Ovary (tissue), 10 donors: ENCODE results near the gene EIF2S3B. TPM values are rescaled to one million over a fixed set of nuclear protein-coding genes. Genes with fewer than 3 reads are reported as not detected.

Source experiments
- DNase-seq, 5 donors: peaks; one replicate each; pipeline ENCODE4 v3.0.0-alpha.2; 2019 to 2020
- H3K27ac ChIP-seq, 2 donors: fragments of 200-600 bp; one replicate each; pipeline versions ENCODE4 v1.5.1 to v1.8.0; 2019 to 2022
- H3K27me3 ChIP-seq: fragments of 200-600 bp; one replicate; pipeline ENCODE4 v1.8.0; 2022
- H3K36me3 ChIP-seq: fragments of 200-600 bp; sonication (generic); one replicate; pipeline ENCODE4 v1.5.1; 2019
- H3K4me1 ChIP-seq: one replicate; pipeline ENCODE4 v1.8.1; 2013; ENCODE audit warnings: mild to moderate bottlenecking, moderate library complexity; ENCODE audit not compliant: insufficient read depth
- H3K4me3 ChIP-seq: fragments of 200-600 bp; sonication (generic); one replicate; pipeline ENCODE4 v1.5.1; 2017
- H3K9me3 ChIP-seq, 2 donors: fragments of 200-600 bp in 1 of 2; sonication (generic) in 1 of 2; one replicate each; pipeline versions ENCODE4 v1.5.1 to v1.8.1; 2013 to 2019; ENCODE audit warnings: mild to moderate bottlenecking in 1 of 2, moderate library complexity in 1 of 2
- EP300 ChIP-seq: sonication (generic); formaldehyde crosslinking; IDR thresholded peaks from one replicate; pipeline ENCODE4 v1.6.1; 2017; ENCODE audit warnings: antibody characterized with exemption
- POLR2A ChIP-seq: fragments of 450-650 bp; IDR thresholded peaks from one replicate; pipeline ENCODE4 v1.6.1; 2017; ENCODE audit warnings: antibody characterized with exemption, mild to moderate bottlenecking, moderate library complexity
- WGBS, 3 donors: extraction: QIAGEN DNeasy Blood & Tissue Kit in 1 of 3; methylation state at CpG; one replicate each; pipeline versions ENCODE4 v1.1.5 to v1.1.7; 2013 to 2017; 5-methylcytosine and 5-hydroxymethylcytosine counted together
- intact Hi-C, 4 donors: fragments of 100-400 bp; cut with DNase I; formaldehyde crosslinking; loops; one replicate each; pipeline versions ENCODE4 v1.11.0 to v1.15.1; 2022 to 2023
- long read RNA-seq, 3 donors: library from polyadenylated mRNA in 2 of 3; unstranded in 2 of 3; transcript quantifications; one replicate each; pipeline ENCODE4 v2.0.0 and lab custom pipeline, GENCODE V29; 2021 to 2026
- polyA plus RNA-seq, 2 donors: library from polyadenylated mRNA; stranded (reverse); fragments of 200-250 nt in 1 of 2; fragments of 350-450 nt in 1 of 2; fragmentation: Illumina TruSeq in 1 of 2; extraction: RNeasy Lipid Tissue Mini Kit (QIAGEN cat#74804) in 1 of 2; gene quantifications; one replicate each; pipeline ENCODE4 v1.2.3, GENCODE V29; 2013 to 2014
- total RNA-seq, 7 donors: library from RNA; depleted of rRNA in 2 of 7; stranded (reverse); fragments of >200 nt in 2 of 7; fragmentation: NEBNext Ultra II Directional in 3 of 7; extraction: Animal tissue kit (Norgen Biotek cat#: 25700) in 3 of 7; gene quantifications; one replicate each; pipeline versions ENCODE4 v1.1.0 to v1.2.4, GENCODE V29; 2016 to 2023
- TF ChIP-seq, protein P1 (sequence below), 3 donors: fragments of 450-650 bp in 2 of 3; fragments of 200-600 bp in 1 of 3; IDR thresholded peaks; one replicate each; pipeline versions ENCODE4 v1.5.1 to v1.8.0; 2016 to 2022; ENCODE audit warnings: antibody characterized with exemption in 3 of 3, mild to moderate bottlenecking in 1 of 3
- donor health status: DM: no; HTN: no; CAD: no; lungs with moderate emphysema.
- donor health status: DM: no; HTN: no; CAD: no.
- donor health status: Bipolar disorder and iron deficiency.
- donor health status: DM: yes; HTN: yes; CAD: no.
- donor health status: DM: no; HTN: no; CAD: no.
- donor health status: DM: yes; HTN: yes; CAD: no.

Gene EIF2S3B
- total RNA-seq, result 1 to 10 TPM in 4 of 7 donors, under 1 TPM in 3; 0.23 to 4.5 (median 1.1) TPM
- 1 to 10 TPM in 1 of 2 donors, under 1 TPM in 1; 0.46 to 1.5 TPM for polyA plus RNA-seq
- long read RNA-seq, donor 1, result 0 reads
- long read RNA-seq, donor 2, result 0 reads
- long read RNA-seq, donor 3, result 0 reads

GRCh38 chr12:10505620-10506019 lies at the start of gene EIF2S3B:
Gene EIF2S3B (plus strand): TSS chr12:10505890. CDS start chr12:10505903, 13 bp downstream.
- no peak for DNase-seq
- Histone ChIP-seq H3K4me3 (no peak within 1 kb of the TSS), H3K27ac (no peak within 1 kb of the TSS), H3K36me3 (no peaks in the 10 kb centered on the region), H3K27me3 (no peaks in the 10 kb centered on the region), H3K9me3 (no peaks in the 10 kb centered on the region), H3K4me1 (no peaks in the 10 kb centered on the region)
- no peak for TF ChIP-seq POLR2A
- TF ChIP-seq, protein P1, sequence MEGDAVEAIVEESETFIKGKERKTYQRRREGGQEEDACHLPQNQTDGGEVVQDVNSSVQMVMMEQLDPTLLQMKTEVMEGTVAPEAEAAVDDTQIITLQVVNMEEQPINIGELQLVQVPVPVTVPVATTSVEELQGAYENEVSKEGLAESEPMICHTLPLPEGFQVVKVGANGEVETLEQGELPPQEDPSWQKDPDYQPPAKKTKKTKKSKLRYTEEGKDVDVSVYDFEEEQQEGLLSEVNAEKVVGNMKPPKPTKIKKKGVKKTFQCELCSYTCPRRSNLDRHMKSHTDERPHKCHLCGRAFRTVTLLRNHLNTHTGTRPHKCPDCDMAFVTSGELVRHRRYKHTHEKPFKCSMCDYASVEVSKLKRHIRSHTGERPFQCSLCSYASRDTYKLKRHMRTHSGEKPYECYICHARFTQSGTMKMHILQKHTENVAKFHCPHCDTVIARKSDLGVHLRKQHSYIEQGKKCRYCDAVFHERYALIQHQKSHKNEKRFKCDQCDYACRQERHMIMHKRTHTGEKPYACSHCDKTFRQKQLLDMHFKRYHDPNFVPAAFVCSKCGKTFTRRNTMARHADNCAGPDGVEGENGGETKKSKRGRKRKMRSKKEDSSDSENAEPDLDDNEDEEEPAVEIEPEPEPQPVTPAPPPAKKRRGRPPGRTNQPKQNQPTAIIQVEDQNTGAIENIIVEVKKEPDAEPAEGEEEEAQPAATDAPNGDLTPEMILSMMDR (IDR thresholded peaks at IDR 0.05), result no peak
- no peak for TF ChIP-seq EP300
- intact Hi-C loops, result no loop called here
- WGBS, 3 donors, result 94 to 96% (median 96%) methylated on average over 22 of the region's 22 CpGs

DNA sequence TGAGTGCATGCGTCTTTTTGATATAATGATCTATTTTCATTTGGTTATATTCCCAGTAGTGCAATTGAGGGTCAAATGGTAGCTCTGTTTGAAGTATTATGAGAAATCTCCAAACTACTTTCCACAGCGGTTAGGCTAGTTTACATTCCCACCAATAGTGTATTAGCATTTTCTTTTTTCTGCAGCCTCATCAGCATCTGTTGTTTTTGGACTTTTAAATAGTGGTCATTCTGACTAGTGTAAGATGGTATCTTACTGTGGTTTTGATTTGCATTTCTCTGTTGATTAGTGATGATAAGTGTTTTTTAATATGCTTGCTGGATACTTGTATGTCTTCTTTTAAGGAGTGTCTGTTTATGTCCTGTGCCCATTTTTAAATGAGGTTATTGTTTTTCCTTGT lies 48.8 kb upstream of the EIF2S3B start:
- no peaks in the 10 kb centered on the region for H3K27me3 ChIP-seq
- no peaks in the 10 kb centered on the region for H3K36me3 ChIP-seq
- no peaks in the 10 kb centered on the region for H3K4me1 ChIP-seq
- no peaks in the 10 kb centered on the region for H3K9me3 ChIP-seq
- H3K27ac ChIP-seq, result no peak overlapping the region
- intact Hi-C loops, result no loop called here
- no peak overlapping the region for H3K4me3 ChIP-seq
- 85 to 93% (median 87%) methylated on average over 2 of the region's 2 CpGs for WGBS, 3 donors
- DNase-seq, result no peak
- TF ChIP-seq EP300 (no peak), POLR2A (no peak)
- TF ChIP-seq, protein P1 (IDR thresholded peaks at IDR 0.05), result no peak

GRCh38 chr12:10457760-10458159 lies 47.9 kb upstream of the EIF2S3B start:
- intact Hi-C loops, result no loop called here
- no peaks in the 10 kb centered on the region for H3K36me3 ChIP-seq
- TF ChIP-seq EP300 (no peak), POLR2A (no peak)
- TF ChIP-seq, protein P1 (IDR thresholded peaks at IDR 0.05), result no peak
- no peak overlapping the region for H3K27ac ChIP-seq
- WGBS, 3 donors, result 86 to 90% (median 88%) methylated on average over 3 of the region's 3 CpGs
- no peaks in the 10 kb centered on the region for H3K27me3 ChIP-seq
- no peak for DNase-seq
- H3K4me3 ChIP-seq, result no peak overlapping the region
- H3K4me1 ChIP-seq, result no peaks in the 10 kb centered on the region
- H3K9me3 ChIP-seq, result no peaks in the 10 kb centered on the region

GRCh38 chr12:10466311-10466710 lies 39.4 kb upstream of the EIF2S3B start:
- Histone ChIP-seq H3K36me3 (no peaks in the 10 kb centered on the region), H3K4me3 (no peak overlapping the region), H3K27me3 (no peaks in the 10 kb centered on the region), H3K9me3 (no peaks in the 10 kb centered on the region), H3K4me1 (no peaks in the 10 kb centered on the region), H3K27ac (no peak overlapping the region)
- no peak for DNase-seq
- TF ChIP-seq EP300, result no peak
- no peak for TF ChIP-seq POLR2A
- TF ChIP-seq, protein P1 (IDR thresholded peaks at IDR 0.05), result no peak
- intact Hi-C loops, result no loop called here
- 79 to 88% (median 85%) methylated on average over 4 of the region's 4 CpGs for WGBS, 3 donors
